ENCODE results near the gene MTURN. TPM values are rescaled to one million over a fixed set of nuclear protein-coding genes. Genes with fewer than 3 reads are reported as not detected.

Gene MTURN
- total and polyA plus RNA-seq, 10 of the 15 experiments (the other 5 are each of a cell fraction or from before 2014, with no cell fraction given), result 0.52 to 5.0 (median 3.3) TPM

GRCh38 chr7:30150711-30151110 is 15.9 kb downstream of the MTURN start:
- 70% methylated on average over 7 of the region's 7 CpGs for WGBS (ENCODE audit: insufficient coverage, insufficient replicate concordance, low lambda C conversion rate, missing lambda C conversion rate)
- Histone ChIP-seq H3K4me1 (ENCODE audit: control insufficient read depth, insufficient read depth, low read length) (peaks cover 8% of the 10 kb centered on the region), H4K20me1 (ENCODE audit: control insufficient read depth, insufficient read depth) (no peaks in the 10 kb centered on the region), H2AFZ (ENCODE audit: control insufficient read depth, low read depth, low read length) (no peak overlapping the region), H3K36me3 (ENCODE audit: control insufficient read depth in 2 of 2, insufficient read depth in 2 of 2, low read length in 1 of 2) (no peaks in the 10 kb centered on the region), H3K4me2 (ENCODE audit: control insufficient read depth, insufficient read depth) (no peak overlapping the region), H3K9me3 (replicated peaks; ENCODE audit: control insufficient read depth, insufficient read depth, low read length) (no peaks in the 10 kb centered on the region), H3K9ac (ENCODE audit: control insufficient read depth, insufficient read depth, low read length) (no peak overlapping the region), H3K79me2 (ENCODE audit: control insufficient read depth, insufficient read depth, low read length) (no peaks in the 10 kb centered on the region), H3K4me3 (no peak overlapping the region), H3K27me3 (replicated peaks in 1 of 2; ENCODE audit: control insufficient read depth in 2 of 2, insufficient read depth in 2 of 2, low read length in 1 of 2) (no peaks in the 10 kb centered on the region; a peak in 1 of 4 replicates), H3K27ac (ENCODE audit: control insufficient read depth, insufficient read depth) (no peak overlapping the region)
- intact Hi-C loops (cut with micrococcal nuclease; ENCODE audit: unreplicated experiment), result no loop called here
- CTCF ChIA-PET, result no interaction called here
- POLR2A ChIA-PET, result no interaction called here
- RAD21 ChIA-PET (ENCODE audit: unreplicated experiment), result no interaction called here
- no peak for FAIRE-seq
- BruUV-seq (replicated peaks), result no TSS peak
- no peak for TF ChIP-seq SUZ12 (IDR thresholded peaks at IDR 0.05; ENCODE audit: unreplicated experiment)
- TF ChIP-seq NBN (IDR thresholded peaks at IDR 0.05), result no peak
- DNase-seq (ENCODE audit: low read depth, low spot score), result no peak
- in situ Hi-C loops (cut with MboI), result no loop called here
- no peak for ATAC-seq
- SMC1A ChIA-PET (ENCODE audit: uncharacterized antibody, unreplicated experiment), result no interaction called here

GRCh38 chr7:30154111-30154587 is 19.4 kb downstream of the MTURN start:
- H3K4me3 ChIP-seq, result no peak overlapping the region
- ChIA-PET RAD21 (ENCODE audit: unreplicated experiment) (no interaction called here), CTCF (no interaction called here), SMC1A (ENCODE audit: uncharacterized antibody, unreplicated experiment) (interaction anchor here (1.1 kb wide), 2 partner anchors 11 to 28 kb away, joined by 3 read pairs; no protein-coding TSS in a partner anchor), POLR2A (interaction anchor here (0.6 kb wide), 1 partner anchor 240 kb away, joined by 4 read pairs; no protein-coding TSS in a partner anchor)
- no peak overlapping the region for H3K9ac ChIP-seq (ENCODE audit: control insufficient read depth, insufficient read depth, low read length)
- no TSS peak for BruUV-seq (replicated peaks)
- FAIRE-seq (no peak), DNase-seq (ENCODE audit: low read depth, low spot score) (no peak), ATAC-seq (no peak)
- intact Hi-C loops (cut with micrococcal nuclease; ENCODE audit: unreplicated experiment) (no loop called here), in situ Hi-C loops (cut with MboI) (no loop called here)
- H4K20me1 ChIP-seq (ENCODE audit: control insufficient read depth, insufficient read depth), result no peaks in the 10 kb centered on the region
- no peaks in the 10 kb centered on the region for H3K79me2 ChIP-seq (ENCODE audit: control insufficient read depth, insufficient read depth, low read length)
- no peak overlapping the region for H2AFZ ChIP-seq (ENCODE audit: control insufficient read depth, low read depth, low read length)
- H3K4me1 ChIP-seq (ENCODE audit: control insufficient read depth, insufficient read depth, low read length), result peaks cover 3% of the 10 kb centered on the region
- H3K9me3 ChIP-seq (replicated peaks; ENCODE audit: control insufficient read depth, insufficient read depth, low read length), result no peaks in the 10 kb centered on the region
- H3K36me3 ChIP-seq (ENCODE audit: control insufficient read depth in 2 of 2, insufficient read depth in 2 of 2, low read length in 1 of 2), result no peaks in the 10 kb centered on the region
- 61% methylated on average over 9 of the region's 9 CpGs for WGBS (ENCODE audit: insufficient coverage, insufficient replicate concordance, low lambda C conversion rate, missing lambda C conversion rate)
- no peak overlapping the region for H3K4me2 ChIP-seq (ENCODE audit: control insufficient read depth, insufficient read depth)
- H3K27me3 ChIP-seq (replicated peaks in 1 of 2; ENCODE audit: control insufficient read depth in 2 of 2, insufficient read depth in 2 of 2, low read length in 1 of 2), result no peaks in the 10 kb centered on the region; a peak in 1 of 4 replicates
- H3K27ac ChIP-seq (ENCODE audit: control insufficient read depth, insufficient read depth), result no peak overlapping the region
- TF ChIP-seq ZNF24 (IDR thresholded peaks at IDR 0.05) (no peak), YBX1 (IDR thresholded peaks at IDR 0.05) (no peak), BMI1 (IDR thresholded peaks at IDR 0.05; ENCODE audit: borderline replicate concordance) (no peak), KAT2A (conservative IDR thresholded peaks at IDR 0.05; ENCODE audit: control insufficient read depth, low read depth, low read length) (no peak), BCL11A (IDR thresholded peaks at IDR 0.05; ENCODE audit: low read depth, low read length) (no peak), RAD51 (IDR thresholded peaks at IDR 0.05) (no peak), ATF7 (IDR thresholded peaks at IDR 0.05; ENCODE audit: low read depth) (no peak), CHD4 (IDR thresholded peaks at IDR 0.05) (no peak), SRF (IDR thresholded peaks at IDR 0.05; ENCODE audit: low read depth in 2 of 2, low read length in 2 of 2) (no peak)
- TF ChIP-seq, protein P1, sequence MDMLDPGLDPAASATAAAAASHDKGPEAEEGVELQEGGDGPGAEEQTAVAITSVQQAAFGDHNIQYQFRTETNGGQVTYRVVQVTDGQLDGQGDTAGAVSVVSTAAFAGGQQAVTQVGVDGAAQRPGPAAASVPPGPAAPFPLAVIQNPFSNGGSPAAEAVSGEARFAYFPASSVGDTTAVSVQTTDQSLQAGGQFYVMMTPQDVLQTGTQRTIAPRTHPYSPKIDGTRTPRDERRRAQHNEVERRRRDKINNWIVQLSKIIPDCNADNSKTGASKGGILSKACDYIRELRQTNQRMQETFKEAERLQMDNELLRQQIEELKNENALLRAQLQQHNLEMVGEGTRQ (IDR thresholded peaks at IDR 0.05; ENCODE audit: borderline replicate concordance, low read depth, low read length), result no peak
- TF ChIP-seq, protein P2, sequence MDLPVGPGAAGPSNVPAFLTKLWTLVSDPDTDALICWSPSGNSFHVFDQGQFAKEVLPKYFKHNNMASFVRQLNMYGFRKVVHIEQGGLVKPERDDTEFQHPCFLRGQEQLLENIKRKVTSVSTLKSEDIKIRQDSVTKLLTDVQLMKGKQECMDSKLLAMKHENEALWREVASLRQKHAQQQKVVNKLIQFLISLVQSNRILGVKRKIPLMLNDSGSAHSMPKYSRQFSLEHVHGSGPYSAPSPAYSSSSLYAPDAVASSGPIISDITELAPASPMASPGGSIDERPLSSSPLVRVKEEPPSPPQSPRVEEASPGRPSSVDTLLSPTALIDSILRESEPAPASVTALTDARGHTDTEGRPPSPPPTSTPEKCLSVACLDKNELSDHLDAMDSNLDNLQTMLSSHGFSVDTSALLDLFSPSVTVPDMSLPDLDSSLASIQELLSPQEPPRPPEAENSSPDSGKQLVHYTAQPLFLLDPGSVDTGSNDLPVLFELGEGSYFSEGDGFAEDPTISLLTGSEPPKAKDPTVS (IDR thresholded peaks at IDR 0.05; ENCODE audit: low read depth, low read length), result no peak
- TF ChIP-seq, protein P3, sequence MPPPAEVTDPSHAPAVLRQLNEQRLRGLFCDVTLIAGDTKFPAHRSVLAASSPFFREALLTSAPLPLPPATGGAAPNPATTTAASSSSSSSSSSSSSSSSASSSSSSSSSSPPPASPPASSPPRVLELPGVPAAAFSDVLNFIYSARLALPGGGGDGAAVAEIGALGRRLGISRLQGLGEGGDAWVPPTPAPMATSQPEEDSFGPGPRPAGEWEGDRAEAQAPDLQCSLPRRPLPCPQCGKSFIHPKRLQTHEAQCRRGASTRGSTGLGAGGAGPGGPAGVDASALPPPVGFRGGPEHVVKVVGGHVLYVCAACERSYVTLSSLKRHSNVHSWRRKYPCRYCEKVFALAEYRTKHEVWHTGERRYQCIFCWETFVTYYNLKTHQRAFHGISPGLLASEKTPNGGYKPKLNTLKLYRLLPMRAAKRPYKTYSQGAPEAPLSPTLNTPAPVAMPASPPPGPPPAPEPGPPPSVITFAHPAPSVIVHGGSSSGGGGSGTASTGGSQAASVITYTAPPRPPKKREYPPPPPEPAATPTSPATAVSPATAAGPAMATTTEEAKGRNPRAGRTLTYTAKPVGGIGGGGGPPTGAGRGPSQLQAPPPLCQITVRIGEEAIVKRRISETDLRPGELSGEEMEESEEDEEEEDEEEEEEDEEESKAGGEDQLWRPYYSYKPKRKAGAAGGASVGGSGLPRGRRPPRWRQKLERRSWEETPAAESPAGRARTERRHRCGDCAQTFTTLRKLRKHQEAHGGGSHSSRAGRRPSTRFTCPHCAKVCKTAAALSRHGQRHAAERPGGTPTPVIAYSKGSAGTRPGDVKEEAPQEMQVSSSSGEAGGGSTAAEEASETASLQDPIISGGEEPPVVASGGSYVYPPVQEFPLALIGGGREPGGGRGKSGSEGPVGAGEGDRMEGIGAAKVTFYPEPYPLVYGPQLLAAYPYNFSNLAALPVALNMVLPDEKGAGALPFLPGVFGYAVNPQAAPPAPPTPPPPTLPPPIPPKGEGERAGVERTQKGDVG (CRISPR knock-in tag; IDR thresholded peaks at IDR 0.05), result no peak

Data from GM12878 (cell line).